SK-N-SH (cell line): Measurements from ENCODE around the gene PARD3.

ENCODE experiments used
- EP300 ChIP-seq, 2 experiments: IDR thresholded peaks; 2 replicates each; pipeline versions ENCODE4 v1.4.0 to v1.6.1; 2012; ENCODE audit warnings: borderline replicate concordance in 1 of 2, low read depth in 1 of 2, low read length in 1 of 2
- EZH2phosphoT487 ChIP-seq: fragments of 200-600 bp; sonication (generic); IDR thresholded peaks from 2 replicates; pipeline ENCODE4 v1.6.1; 2017; ENCODE audit warnings: low read depth, mixed run types, mild to moderate bottlenecking, antibody characterized with exemption, moderate library complexity, borderline replicate concordance
- FOXM1 ChIP-seq: IDR thresholded peaks from 2 replicates; pipeline ENCODE4 v1.4.0; 2012; ENCODE audit warnings: low read depth, mild to moderate bottlenecking
- GABPA ChIP-seq: IDR thresholded peaks from 2 replicates; pipeline ENCODE4 v1.4.0; 2012; ENCODE audit warnings: low read depth, mild to moderate bottlenecking
- JUND ChIP-seq: IDR thresholded peaks from 2 replicates; pipeline ENCODE4 v1.4.0; 2012
- MXI1 ChIP-seq: IDR thresholded peaks from 2 replicates; pipeline ENCODE4 v1.6.1; 2012; ENCODE audit warnings: mild to moderate bottlenecking, low read depth, low read length, improper control_type of control experiment
- NRF1 ChIP-seq: IDR thresholded peaks from 2 replicates; pipeline ENCODE4 v1.6.1; 2012; ENCODE audit warnings: low read depth, mild to moderate bottlenecking, low read length
- POLR2AphosphoS5 ChIP-seq: IDR thresholded peaks from 2 replicates; pipeline ENCODE4 v1.6.1; 2012; ENCODE audit warnings: low read depth, low read length
- RAD21 ChIP-seq: IDR thresholded peaks from 2 replicates; pipeline ENCODE4 v1.6.1; 2012; ENCODE audit warnings: mild to moderate bottlenecking, low read length
- REST ChIP-seq: IDR thresholded peaks from 2 replicates; pipeline ENCODE4 v1.6.1; 2012; ENCODE audit warnings: mild to moderate bottlenecking, low read depth, low read length, moderate library complexity
- SMC3 ChIP-seq: IDR thresholded peaks from 2 replicates; pipeline ENCODE4 v1.6.1; 2012; ENCODE audit warnings: low read depth, low read length, improper control_type of control experiment
- USF2 ChIP-seq: fragments of 150-350 bp; IDR thresholded peaks from 2 replicates; pipeline ENCODE4 v1.6.1; 2017; ENCODE audit warnings: antibody characterized with exemption, low read length, low read depth, borderline replicate concordance
- TF ChIP-seq, protein P1 (sequence below): fragments of 200-600 bp; sonication (generic); IDR thresholded peaks from 2 replicates; pipeline ENCODE4 v1.6.1; 2017; ENCODE audit warnings: antibody characterized with exemption, mild to moderate bottlenecking, moderate library complexity

GRCh38 chr10:34689053-34689452, 126.0 kb downstream of the PARD3 start:
- no peak for TF ChIP-seq RAD21
- TF ChIP-seq SMC3 = no peak
- TF ChIP-seq, protein P1, sequence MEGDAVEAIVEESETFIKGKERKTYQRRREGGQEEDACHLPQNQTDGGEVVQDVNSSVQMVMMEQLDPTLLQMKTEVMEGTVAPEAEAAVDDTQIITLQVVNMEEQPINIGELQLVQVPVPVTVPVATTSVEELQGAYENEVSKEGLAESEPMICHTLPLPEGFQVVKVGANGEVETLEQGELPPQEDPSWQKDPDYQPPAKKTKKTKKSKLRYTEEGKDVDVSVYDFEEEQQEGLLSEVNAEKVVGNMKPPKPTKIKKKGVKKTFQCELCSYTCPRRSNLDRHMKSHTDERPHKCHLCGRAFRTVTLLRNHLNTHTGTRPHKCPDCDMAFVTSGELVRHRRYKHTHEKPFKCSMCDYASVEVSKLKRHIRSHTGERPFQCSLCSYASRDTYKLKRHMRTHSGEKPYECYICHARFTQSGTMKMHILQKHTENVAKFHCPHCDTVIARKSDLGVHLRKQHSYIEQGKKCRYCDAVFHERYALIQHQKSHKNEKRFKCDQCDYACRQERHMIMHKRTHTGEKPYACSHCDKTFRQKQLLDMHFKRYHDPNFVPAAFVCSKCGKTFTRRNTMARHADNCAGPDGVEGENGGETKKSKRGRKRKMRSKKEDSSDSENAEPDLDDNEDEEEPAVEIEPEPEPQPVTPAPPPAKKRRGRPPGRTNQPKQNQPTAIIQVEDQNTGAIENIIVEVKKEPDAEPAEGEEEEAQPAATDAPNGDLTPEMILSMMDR = no peak
- TF ChIP-seq FOXM1 = no peak
- TF ChIP-seq EZH2phosphoT487 = no peak
- TF ChIP-seq POLR2AphosphoS5 = no peak
- TF ChIP-seq EP300 (IDR thresholded peaks at IDR 0.05; ENCODE audit: borderline replicate concordance in 1 of 2, low read depth in 1 of 2, low read length in 1 of 2) = no peak
- no peak for TF ChIP-seq NRF1
- no peak for TF ChIP-seq JUND
- no peak; the same call in 1 of the 2 replicates for TF ChIP-seq GABPA
- TF ChIP-seq MXI1 = no peak
- no peak for TF ChIP-seq REST
- TF ChIP-seq USF2 = no peak
